ENCODE data around the gene NADSYN1.

GRCh38 chr11:71447791-71448256 lies 5.2 kb upstream of the NADSYN1 start:
- TF ChIP-seq RERE (CRISPR knock-in tag; IDR thresholded peaks at IDR 0.05; ENCODE audit: low read depth) (no peak), RAD51 (IDR thresholded peaks at IDR 0.05; ENCODE audit: borderline replicate concordance) (no peak), HIC2 (CRISPR knock-in tag; IDR thresholded peaks at IDR 0.05; ENCODE audit: low read depth) (no peak), AFF4 (CRISPR knock-in tag; IDR thresholded peaks at IDR 0.05) (no peak), ATF7 (IDR thresholded peaks at IDR 0.05) (no peak), ATF7 (CRISPR knock-in tag; IDR thresholded peaks at IDR 0.05) (no peak), ZNF598 (CRISPR knock-in tag; IDR thresholded peaks at IDR 0.05; ENCODE audit: borderline replicate concordance) (no peak), FOSL1 (CRISPR knock-in tag; IDR thresholded peaks at IDR 0.05; ENCODE audit: borderline replicate concordance) (no peak), DNMT3B (CRISPR knock-in tag; conservative IDR thresholded peaks at IDR 0.05) (no peak), FOSL2 (CRISPR knock-in tag; IDR thresholded peaks at IDR 0.05) (no peak), FOXA3 (CRISPR knock-in tag; IDR thresholded peaks at IDR 0.05) (no peak)
